Skeletal muscle cell (primary cell): ENCODE data around the gene PLXNA1.
A peak's percentile ranks its signal among the peaks of the same experiment; 100 is the strongest.

Experiments used
- DNase-seq: peaks from one replicate; pipeline ENCODE4 v3.0.0-alpha.2; 2010; ENCODE audit warnings: low read depth
- H3K4me3 ChIP-seq: 2 replicates; pipeline ENCODE4 v1.5.1; 2011; ENCODE audit warnings: low read depth, mild to moderate bottlenecking, control low read depth, low read length, moderate library complexity

Gene PLXNA1

GRCh38 chr3:126984391-126985131 is 1.6 kb downstream of the PLXNA1 start:
- no peak for DNase-seq
- H3K4me3 ChIP-seq = peak overlapping the region; percentile 58

DNA sequence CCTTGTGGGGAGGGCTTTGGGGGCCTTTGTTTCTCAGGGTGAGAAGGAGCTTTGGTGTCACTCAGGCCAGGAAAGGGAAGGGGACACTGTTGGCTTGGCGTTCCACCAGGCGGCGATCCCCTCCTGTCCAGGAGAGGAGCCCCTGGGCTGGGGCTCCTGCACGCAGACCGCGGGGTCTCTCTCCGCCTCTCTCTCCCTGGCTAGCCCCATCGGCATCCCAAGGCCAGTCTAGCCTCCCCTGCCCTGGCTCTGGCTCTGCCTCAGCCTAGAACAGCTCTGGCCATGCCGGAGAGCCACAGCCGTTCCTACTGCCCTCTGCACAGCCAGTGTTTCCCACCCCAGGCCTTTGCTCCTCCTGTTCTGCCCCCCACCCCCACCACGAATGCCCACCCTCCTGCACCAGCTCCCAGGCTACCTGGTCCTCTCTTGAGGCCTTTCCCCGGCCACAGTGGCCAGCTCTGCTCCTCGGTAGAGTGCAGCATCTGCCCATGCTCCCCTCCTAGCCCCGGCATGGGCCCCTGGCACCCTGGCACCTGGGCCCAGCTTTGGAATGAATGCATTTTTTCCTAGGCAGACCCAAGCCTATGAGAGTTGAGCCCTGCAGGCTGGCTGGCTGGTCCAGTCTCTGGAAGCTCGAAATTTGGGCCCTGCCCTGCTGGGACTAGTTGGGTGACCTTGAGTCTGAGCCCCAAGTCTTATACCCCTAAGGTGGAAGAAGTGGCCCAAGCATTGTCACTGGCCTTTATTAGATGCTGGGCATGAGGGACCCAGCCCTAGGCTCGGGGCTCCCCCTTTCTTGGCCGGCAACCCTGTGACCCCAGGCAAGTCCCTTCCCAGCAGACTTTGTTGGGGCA is 2.4 kb downstream of the PLXNA1 start:
- DNase-seq = no peak
- H3K4me3 ChIP-seq = peak overlapping the region; percentile 58

DNA sequence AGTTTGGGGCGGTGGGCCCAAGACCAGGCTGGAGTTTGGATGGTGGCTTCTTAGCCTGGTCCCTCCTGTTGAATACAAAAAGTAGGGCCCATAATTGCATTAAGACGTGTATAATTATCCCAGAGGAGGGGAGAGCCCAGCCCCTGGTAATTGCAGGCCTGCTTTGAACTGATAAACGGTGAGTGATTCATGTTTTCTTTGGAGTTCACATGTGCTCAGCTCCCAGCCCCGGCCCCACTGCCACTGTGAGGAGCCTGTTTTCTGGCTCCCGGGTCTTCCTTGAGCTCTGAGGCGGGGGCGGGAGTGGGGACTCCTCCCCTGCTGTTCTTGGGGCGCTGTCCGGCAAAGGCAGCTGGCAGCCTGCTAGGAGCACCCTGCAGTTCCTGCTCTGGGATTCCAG is 3.1 kb downstream of the PLXNA1 start:
- no peak for DNase-seq
- H3K4me3 ChIP-seq = no peak overlapping the region

DNA sequence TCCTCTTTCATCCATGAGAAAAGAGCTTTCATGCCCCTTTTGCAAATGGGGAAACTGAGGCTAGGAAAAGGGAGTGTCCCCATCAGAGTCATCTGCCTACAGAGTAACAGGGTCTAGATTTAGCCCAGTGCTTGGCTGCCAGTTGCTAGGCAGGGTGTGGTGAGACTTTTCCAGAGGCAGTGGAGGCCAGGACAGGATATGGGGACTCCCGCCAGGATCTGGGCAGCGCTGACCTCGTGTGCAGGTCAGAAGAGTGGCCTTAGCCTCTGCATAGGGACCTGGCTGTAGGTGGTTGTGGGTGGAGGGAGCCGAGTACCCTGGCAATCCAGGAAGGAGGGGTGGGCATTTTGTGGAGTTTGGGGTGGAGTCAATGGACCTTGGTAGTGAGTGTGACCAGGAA is 4.2 kb downstream of the PLXNA1 start:
- no peak overlapping the region for H3K4me3 ChIP-seq
- no peak for DNase-seq

DNA sequence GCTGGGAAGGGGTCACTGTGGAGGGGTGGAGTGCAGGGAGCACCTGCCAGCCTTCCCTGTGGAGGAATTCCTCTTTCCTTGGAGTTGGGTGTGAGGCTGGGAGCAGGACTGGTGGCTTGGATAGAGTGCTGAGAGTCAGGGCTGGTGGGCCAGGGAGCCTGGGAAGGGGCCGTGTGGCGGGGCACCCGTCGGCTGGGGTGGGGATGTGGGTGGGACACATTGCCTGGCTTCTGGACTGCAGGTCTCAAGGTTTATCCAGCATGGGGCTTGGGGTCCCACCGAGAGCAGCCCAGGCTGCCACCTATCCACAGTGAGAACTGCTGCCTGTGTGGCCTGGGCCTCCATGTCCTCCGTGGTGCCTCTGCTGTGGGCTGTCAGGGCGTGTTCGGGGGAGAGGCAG is 4.7 kb downstream of the PLXNA1 start:
- DNase-seq = no peak
- no peak overlapping the region for H3K4me3 ChIP-seq

- no peak for DNase-seq
- H3K4me3 ChIP-seq = no peak overlapping the region
Observed at GRCh38 chr3:126988451-126989021, 5.6 kb downstream of the PLXNA1 start.

DNA sequence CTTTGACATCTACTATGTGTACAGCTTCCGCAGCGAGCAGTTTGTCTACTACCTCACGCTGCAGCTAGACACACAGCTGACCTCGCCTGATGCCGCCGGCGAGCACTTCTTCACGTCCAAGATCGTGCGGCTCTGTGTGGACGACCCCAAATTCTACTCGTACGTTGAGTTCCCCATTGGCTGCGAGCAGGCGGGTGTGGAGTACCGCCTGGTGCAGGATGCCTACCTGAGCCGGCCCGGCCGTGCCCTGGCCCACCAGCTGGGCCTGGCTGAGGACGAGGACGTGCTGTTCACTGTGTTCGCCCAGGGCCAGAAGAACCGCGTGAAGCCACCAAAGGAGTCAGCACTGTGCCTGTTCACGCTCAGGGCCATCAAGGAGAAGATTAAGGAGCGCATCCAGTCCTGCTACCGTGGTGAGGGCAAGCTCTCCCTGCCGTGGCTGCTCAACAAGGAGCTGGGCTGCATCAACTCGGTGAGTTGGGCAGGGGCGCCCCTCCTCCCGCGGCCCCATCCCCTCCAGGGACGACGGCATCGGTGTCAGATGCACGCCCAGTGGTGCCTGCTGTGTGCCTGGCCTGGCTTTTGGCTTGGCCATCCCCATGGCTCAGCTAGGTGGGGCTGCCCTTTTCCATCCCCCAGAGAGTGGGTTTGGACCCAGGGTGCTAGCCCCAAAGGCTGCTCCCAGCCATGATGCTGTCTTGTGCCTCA is 6.6 kb downstream of the PLXNA1 start:
- H3K4me3 ChIP-seq = no peak overlapping the region
- no peak for DNase-seq

- no peak for DNase-seq
- H3K4me3 ChIP-seq = no peak overlapping the region
Observed at GRCh38 chr3:126990024-126990700, 7.2 kb downstream of the PLXNA1 start.

- DNase-seq = no peak
- H3K4me3 ChIP-seq = no peak overlapping the region
Observed at GRCh38 chr3:126990890-126991289, 8.0 kb downstream of the PLXNA1 start.

DNA sequence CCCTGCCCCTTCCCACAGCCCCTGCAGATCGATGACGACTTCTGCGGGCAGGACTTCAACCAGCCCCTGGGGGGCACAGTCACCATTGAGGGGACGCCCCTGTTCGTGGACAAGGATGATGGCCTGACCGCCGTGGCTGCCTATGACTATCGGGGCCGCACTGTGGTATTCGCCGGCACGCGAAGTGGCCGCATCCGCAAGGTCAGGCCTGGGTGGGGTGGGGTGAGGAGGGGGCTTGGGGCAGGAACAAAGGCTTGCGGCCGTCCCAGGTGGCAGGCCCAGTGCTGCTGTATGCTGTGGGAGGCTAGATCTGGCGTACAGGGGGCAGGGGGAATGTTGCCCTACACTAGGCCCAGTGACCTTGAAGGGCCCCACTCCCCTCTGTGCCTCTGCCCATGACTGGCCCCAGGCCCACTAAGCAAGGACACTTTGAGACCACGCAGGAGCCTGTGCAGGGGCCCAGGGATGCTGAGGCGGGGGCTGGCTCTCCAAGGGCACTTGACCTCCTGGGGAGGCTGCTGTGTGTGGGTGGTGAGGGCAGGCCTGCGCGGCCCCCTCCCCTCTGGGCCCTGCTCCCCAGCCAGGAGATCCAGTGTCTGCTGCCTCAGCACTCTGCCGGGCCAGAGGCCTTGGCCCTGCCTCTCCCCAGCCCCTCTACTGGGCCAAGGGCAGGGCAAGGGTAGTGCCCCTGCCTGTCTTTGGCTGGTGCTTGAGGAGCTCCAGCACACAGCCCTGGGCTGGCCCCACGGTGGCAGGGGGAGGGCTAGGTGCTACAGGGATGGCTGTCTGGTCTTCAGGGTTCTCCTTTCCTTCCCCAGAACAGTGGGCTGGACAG is 8.7 kb downstream of the PLXNA1 start:
- no peak overlapping the region for H3K4me3 ChIP-seq
- no peak for DNase-seq

DNA sequence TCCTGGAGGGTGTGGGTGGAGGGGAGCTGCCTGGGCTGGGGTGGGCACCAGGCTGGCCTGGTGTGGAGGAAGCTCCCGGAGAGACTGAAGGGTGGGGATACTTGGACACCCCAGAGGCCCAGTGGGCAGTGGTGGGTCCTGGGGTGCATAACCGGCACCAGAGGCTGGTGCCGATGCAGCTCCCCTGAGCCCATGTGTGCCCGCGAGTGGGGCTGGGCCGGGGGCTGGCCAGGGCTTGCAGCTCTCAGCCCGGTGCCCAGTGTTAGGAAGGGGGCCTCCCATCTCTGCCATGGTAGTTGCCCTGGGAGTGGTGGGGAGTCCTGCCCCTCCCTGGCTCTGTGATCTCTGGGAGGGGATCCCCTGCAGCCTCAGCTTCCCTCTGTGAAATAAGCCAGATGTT is 9.3 kb downstream of the PLXNA1 start:
- H3K4me3 ChIP-seq = no peak overlapping the region
- no peak for DNase-seq

DNA sequence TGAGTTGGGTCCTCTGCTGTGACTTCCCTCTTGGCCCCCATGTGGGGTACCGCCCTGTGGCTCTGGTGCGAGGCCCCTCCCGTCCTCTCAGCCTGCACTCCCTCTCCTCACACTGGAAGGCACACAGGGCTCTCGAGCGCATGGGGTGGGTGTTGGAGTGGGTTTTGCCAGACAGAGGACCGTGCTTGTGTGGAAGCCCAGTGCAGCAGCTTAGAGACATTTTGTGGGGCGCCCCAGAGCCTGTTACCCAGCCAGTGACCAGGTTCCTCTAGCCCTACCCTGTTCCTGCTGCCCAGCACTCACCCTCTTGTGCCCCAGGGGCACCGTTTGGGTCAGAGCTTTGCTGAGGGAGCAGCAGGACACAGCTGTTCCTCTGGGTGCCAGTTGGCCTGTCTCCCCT is 9.9 kb downstream of the PLXNA1 start:
- no peak overlapping the region for H3K4me3 ChIP-seq
- DNase-seq = no peak

DNA sequence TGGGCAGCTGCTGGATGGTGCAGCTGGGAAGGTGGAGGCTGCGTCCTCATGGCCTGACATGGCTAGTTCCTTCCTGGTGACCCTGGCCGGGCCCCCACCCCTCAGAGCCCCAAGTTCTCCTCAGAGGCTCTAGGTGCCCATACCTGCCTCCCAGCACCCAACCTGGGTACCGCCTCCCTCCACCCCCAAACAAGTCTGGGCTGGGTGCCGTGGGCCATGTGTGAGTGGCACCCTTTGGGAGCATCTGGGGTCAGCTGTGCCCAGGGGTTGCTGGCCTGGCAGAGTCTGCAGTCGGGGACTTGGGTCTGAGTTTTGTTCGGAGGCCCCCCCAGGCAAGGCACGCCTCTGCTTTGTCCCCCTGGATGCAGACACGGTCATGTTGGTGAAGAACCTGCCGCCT is 10.5 kb downstream of the PLXNA1 start:
- H3K4me3 ChIP-seq = no peak overlapping the region
- DNase-seq = no peak

DNA sequence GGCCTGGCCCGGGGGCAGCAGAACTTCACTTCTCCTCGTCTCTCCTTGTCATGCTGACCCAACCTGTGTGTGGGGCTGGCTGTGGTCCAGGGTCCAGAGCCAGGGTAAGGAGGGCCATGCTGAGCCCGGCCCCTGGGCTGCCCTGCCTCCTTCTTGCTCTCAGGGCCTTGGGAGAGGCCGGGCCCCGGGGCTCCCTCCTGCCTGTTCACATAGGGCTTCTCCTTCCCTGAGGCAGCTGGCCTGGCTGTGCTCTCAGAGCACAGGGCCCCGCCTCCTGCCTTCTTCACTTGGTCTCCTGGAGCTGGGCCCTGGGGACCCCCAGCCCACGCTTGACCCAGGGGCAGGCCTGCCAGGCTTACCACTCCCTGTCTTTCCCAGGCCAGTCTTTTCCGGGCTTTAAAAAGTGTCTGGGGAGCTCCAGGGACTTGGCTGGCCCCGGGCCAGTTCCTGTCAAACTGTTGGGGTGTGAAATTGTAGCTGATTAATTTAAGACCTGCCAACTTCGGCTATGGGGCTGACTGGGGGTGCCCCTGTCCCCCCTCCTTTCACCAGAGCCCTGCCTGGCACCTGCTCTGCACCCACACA is 11.8 kb downstream of the PLXNA1 start:
- DNase-seq = peak; percentile 59
- no peak overlapping the region for H3K4me3 ChIP-seq

- no peak overlapping the region for H3K4me3 ChIP-seq
- DNase-seq = no peak
Observed at GRCh38 chr3:126995254-126995780, 12.4 kb downstream of the PLXNA1 start.

DNA sequence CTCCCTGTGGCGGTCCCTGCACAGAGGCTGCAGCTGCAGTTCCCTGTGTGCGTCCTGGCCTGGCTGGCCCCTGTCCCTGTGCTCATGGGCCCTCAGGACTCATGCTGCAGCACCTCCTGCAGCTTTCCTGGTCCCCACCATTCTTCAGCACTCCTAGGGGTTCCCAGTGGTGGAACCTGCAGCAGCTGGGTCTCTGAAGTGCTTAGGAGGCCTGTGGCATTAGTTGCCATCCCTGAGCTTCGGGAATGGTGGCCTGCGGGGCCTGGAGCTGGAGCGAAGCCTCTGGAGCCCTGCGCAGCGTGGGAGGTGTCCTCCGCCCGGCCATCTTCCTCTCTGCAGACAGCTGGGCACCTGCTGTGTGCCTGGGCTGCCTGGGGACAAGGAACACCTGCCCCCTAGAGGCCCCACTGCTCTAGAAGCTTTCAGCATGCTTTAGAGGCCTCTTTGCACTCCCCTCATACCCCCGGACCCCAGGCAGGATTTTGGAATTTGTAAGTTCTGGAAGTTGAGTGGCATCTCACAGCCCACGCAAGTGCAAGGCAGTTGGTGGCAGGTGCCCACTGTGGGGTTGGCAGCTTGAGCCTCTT is 13.1 kb downstream of the PLXNA1 start:
- DNase-seq = no peak
- no peak overlapping the region for H3K4me3 ChIP-seq

GRCh38 chr3:126996905-126997304 is 14.0 kb downstream of the PLXNA1 start:
- DNase-seq = no peak
- H3K4me3 ChIP-seq = no peak overlapping the region
